SK-N-SH (cell line): ENCODE results near the gene MYB. TPM values are rescaled to one million over a fixed set of nuclear protein-coding genes. Genes with fewer than 3 reads are reported as not detected.
A peak's percentile ranks its signal among the peaks of the same experiment; 100 is the strongest.

ENCODE experiments used
- CTCF ChIA-PET: fragments of 300-600, 350-600 bp; formaldehyde crosslinking; extraction: SDS; loops from one replicate; lab custom pipeline; 2021; lab: Yijun Ruan, JAX
- POLR2A ChIA-PET: fragments of 350-600 bp; sonication (Branson Sonifier 250); formaldehyde crosslinking; extraction: SDS; loops from one replicate; lab custom pipeline; 2020; ENCODE audit warnings: antibody characterized with exemption, inconsistent platforms; lab: Yijun Ruan, JAX
- DNase-seq: peaks from one replicate; pipeline ENCODE4 v3.0.0; 2012
- H2AFZ ChIP-seq: fragments of 200-600 bp; sonication (generic); 2 replicates; pipeline ENCODE4 v1.8.1; 2016; ENCODE audit warnings: antibody characterized with exemption, mild to moderate bottlenecking, low read depth
- H3F3A ChIP-seq: fragments of 200-600 bp; sonication (generic); replicated peaks from 2 replicates; pipeline ENCODE3; 2016; ENCODE audit warnings: antibody characterized with exemption, mild to moderate bottlenecking; ENCODE audit not compliant: insufficient read depth
- H3K27ac ChIP-seq, 2 experiments: fragments of 200-500 bp in 1 of 2; fragments of 200-600 bp in 1 of 2; sonication (Bioruptor generic) in 1 of 2; sonication (generic), shearing (Covaris generic) in 1 of 2; 2 replicates each; pipeline versions ENCODE4 v1.5.1 to v1.6.1; 2014 to 2016; ENCODE audit warnings: low read depth in 2 of 2, inconsistent platforms in 1 of 2, low read length in 1 of 2, mild to moderate bottlenecking in 1 of 2, mixed read lengths in 1 of 2
- H3K27me3 ChIP-seq: fragments of 200-600 bp; sonication (generic), shearing (Covaris generic); 2 replicates; pipeline ENCODE4 v1.6.1; 2016; ENCODE audit warnings: mixed run types; ENCODE audit not compliant: insufficient read depth
- H3K36me3 ChIP-seq, 2 experiments: fragments of 200-500 bp in 1 of 2; fragments of 200-600 bp in 1 of 2; sonication (Bioruptor generic) in 1 of 2; sonication (generic) in 1 of 2; replicated peaks in 1 of 2; 2 replicates each; pipeline versions ENCODE3 to v1.5.1; 2014 to 2016; ENCODE audit warnings: low read length in 1 of 2, mild to moderate bottlenecking in 1 of 2; ENCODE audit not compliant: insufficient read depth in 2 of 2, control insufficient read depth in 1 of 2
- H3K4me1 ChIP-seq, 2 experiments: fragments of 200-500 bp in 1 of 2; fragments of 200-600 bp in 1 of 2; sonication (Bioruptor generic) in 1 of 2; sonication (generic), shearing (Covaris generic) in 1 of 2; 2 replicates each; pipeline versions ENCODE4 v1.5.1 to v1.6.1; 2014 to 2016; ENCODE audit warnings: low read depth in 1 of 2, low read length in 1 of 2, mixed run types in 1 of 2; ENCODE audit not compliant: insufficient read depth in 2 of 2, control insufficient read depth in 1 of 2
- H3K4me2 ChIP-seq: fragments of 200-600 bp; sonication (generic), shearing (Covaris generic); 2 replicates; pipeline ENCODE4 v1.6.1; 2017; ENCODE audit warnings: mixed run types
- H3K4me3 ChIP-seq, 2 experiments: fragments of 200-500 bp in 1 of 2; fragments of 200-600 bp in 1 of 2; sonication (Bioruptor generic) in 1 of 2; sonication (generic), shearing (Covaris generic) in 1 of 2; 2 replicates each; pipeline versions ENCODE4 v1.5.1 to v1.8.1; 2014 to 2016; ENCODE audit warnings: low read depth in 2 of 2, inconsistent platforms in 1 of 2, low read length in 1 of 2, mild to moderate bottlenecking in 1 of 2, mixed read lengths in 1 of 2, moderate library complexity in 1 of 2
- H3K79me2 ChIP-seq: fragments of 200-600 bp; sonication (generic); 2 replicates; pipeline ENCODE4 v1.8.1; 2017; ENCODE audit warnings: mild to moderate bottlenecking; ENCODE audit not compliant: insufficient read depth
- H3K9ac ChIP-seq: fragments of 200-600 bp; sonication (generic); 2 replicates; pipeline ENCODE4 v1.6.1; 2017; ENCODE audit warnings: mixed run types
- H3K9me2 ChIP-seq: fragments of 200-600 bp; sonication (generic); 2 replicates; pipeline ENCODE4 v1.6.1; 2017; ENCODE audit warnings: mixed run types
- H3K9me3 ChIP-seq: fragments of 200-600 bp; sonication (generic); 2 replicates; pipeline ENCODE4 v1.6.1; 2017; ENCODE audit warnings: mixed run types, mild to moderate bottlenecking, moderate library complexity
- H4K20me1 ChIP-seq: fragments of 200-600 bp; sonication (generic); 2 replicates; pipeline ENCODE4 v1.6.1; 2017; ENCODE audit warnings: mild to moderate bottlenecking, mixed run types; ENCODE audit not compliant: insufficient read depth
- CHD2 ChIP-seq: fragments of 150-350 bp; IDR thresholded peaks from 2 replicates; pipeline ENCODE4 v1.6.1; 2018; ENCODE audit warnings: low read length; ENCODE audit not compliant: partially characterized antibody
- CTCF ChIP-seq: fragments of 200-600 bp; sonication (generic); IDR thresholded peaks from 2 replicates; pipeline ENCODE4 v1.6.1; 2017; ENCODE audit warnings: antibody characterized with exemption, mild to moderate bottlenecking, moderate library complexity
- EZH2phosphoT487 ChIP-seq: fragments of 200-600 bp; sonication (generic); IDR thresholded peaks from 2 replicates; pipeline ENCODE4 v1.6.1; 2017; ENCODE audit warnings: low read depth, mixed run types, mild to moderate bottlenecking, antibody characterized with exemption, moderate library complexity, borderline replicate concordance
- FOXJ3 ChIP-seq: sonication (generic); formaldehyde crosslinking; IDR thresholded peaks from 2 replicates; pipeline ENCODE4 v1.5.1; 2020; ENCODE audit warnings: mild to moderate bottlenecking, missing genetic modification reagents
- FOXM1 ChIP-seq: IDR thresholded peaks from 2 replicates; pipeline ENCODE4 v1.4.0; 2012; ENCODE audit warnings: low read depth, mild to moderate bottlenecking
- GATA2 ChIP-seq: sonication (generic); formaldehyde crosslinking; IDR thresholded peaks from 2 replicates; pipeline ENCODE4 v1.5.0; 2020; ENCODE audit warnings: mild to moderate bottlenecking, missing genetic modification reagents
- IRF3 ChIP-seq: fragments of 150-350 bp; IDR thresholded peaks from 2 replicates; pipeline ENCODE4 v1.6.1; 2016; ENCODE audit warnings: mild to moderate bottlenecking, low read depth, low read length
- MAX ChIP-seq: IDR thresholded peaks from 2 replicates; pipeline ENCODE4 v1.4.0; 2012; ENCODE audit warnings: low read depth
- MXI1 ChIP-seq: IDR thresholded peaks from 2 replicates; pipeline ENCODE4 v1.6.1; 2012; ENCODE audit warnings: mild to moderate bottlenecking, low read depth, low read length, improper control_type of control experiment
- NFIC ChIP-seq: IDR thresholded peaks from 2 replicates; pipeline ENCODE4 v1.4.0; 2012; ENCODE audit warnings: borderline replicate concordance
- PBX3 ChIP-seq: IDR thresholded peaks from 2 replicates; pipeline ENCODE4; 2012
- RAD21 ChIP-seq: IDR thresholded peaks from 2 replicates; pipeline ENCODE4 v1.6.1; 2012; ENCODE audit warnings: mild to moderate bottlenecking, low read length
- RFX5 ChIP-seq: IDR thresholded peaks from 2 replicates; pipeline ENCODE4 v1.6.1; 2012; ENCODE audit warnings: mild to moderate bottlenecking, improper control_type of control experiment, low read length
- RXRA ChIP-seq: IDR thresholded peaks from 2 replicates; pipeline ENCODE4 v1.4.0; 2012; ENCODE audit warnings: low read depth, mild to moderate bottlenecking, borderline replicate concordance
- SMC3 ChIP-seq: IDR thresholded peaks from 2 replicates; pipeline ENCODE4 v1.6.1; 2012; ENCODE audit warnings: low read depth, low read length, improper control_type of control experiment
- TCF12 ChIP-seq: IDR thresholded peaks from 2 replicates; pipeline ENCODE4 v1.4.0; 2012
- USF1 ChIP-seq: IDR thresholded peaks from 2 replicates; pipeline ENCODE4 v1.4.0; 2012; ENCODE audit warnings: low read depth, borderline replicate concordance
- YY1 ChIP-seq: IDR thresholded peaks from 2 replicates; pipeline ENCODE4 v1.4.0; 2012; ENCODE audit warnings: low read depth, mild to moderate bottlenecking
- WGBS: methylation state at CpG from one replicate; pipeline ENCODE4 v1.1.6; 2017; ENCODE audit warnings: low lambda C conversion rate; 5-methylcytosine and 5-hydroxymethylcytosine counted together
- polyA plus RNA-seq, 3 experiments: library from polyadenylated mRNA; depleted of rRNA; stranded (reverse); fragments of >200 nt; gene quantifications; 2 replicates each; pipeline ENCODE4 v1.2.3, GENCODE V29; 2012

The MYB gene
- polyA plus RNA-seq, 1 of the 3 experiments (the other 2 are of a cell fraction): 0.85 TPM

- DNase-seq: no peak
- WGBS: 89% methylated on average over 3 of the region's 3 CpGs
- Histone ChIP-seq H3K79me2 (no peaks in the 10 kb centered on the region), H3K27me3 (no peaks in the 10 kb centered on the region), H3K4me3 (no peak overlapping the region), H3K4me2 (no peak overlapping the region), H3K36me3 (peaks cover 0 to 17% of the 10 kb centered on the region in 2 experiments), H3K9me2 (no peaks in the 10 kb centered on the region), H4K20me1 (no peaks in the 10 kb centered on the region), H3K9ac (no peak overlapping the region), H3K4me1 (peaks cover 0 to 9% of the 10 kb centered on the region in 2 experiments; a peak in 1 of 4 replicates), H2AFZ (no peak overlapping the region), H3K9me3 (peaks cover 4% of the 10 kb centered on the region; the same call in 1 of the 2 replicates), H3K27ac (no peak overlapping the region), H3F3A (no peaks in the 10 kb centered on the region)
- CTCF ChIA-PET: interaction anchor here (0.6 to 1.1 kb wide), 2 partner anchors 11 to 950 kb away, joined by 3 read pairs; no protein-coding TSS in a partner anchor
- TF ChIP-seq PBX3 (0 out of 2 replicates have a peak, but pooled peaks have one; percentile 20), FOXM1 (no peak), USF1 (no peak), CTCF (no peak), FOXJ3 (CRISPR knock-in tag) (no peak)
- POLR2A ChIA-PET: no interaction called here
Measured at GRCh38 chr6:135212020-135212806, 31.1 kb downstream of the MYB start.

- no peaks in the 10 kb centered on the region for H3K9me2 ChIP-seq
- DNase-seq: no peak
- no peak overlapping the region for H3K9ac ChIP-seq
- no peaks in the 10 kb centered on the region for H3K79me2 ChIP-seq
- WGBS: 88% methylated on average over 5 of the region's 5 CpGs
- H3K4me3 ChIP-seq: no peak overlapping the region
- H3K27ac ChIP-seq: no peak overlapping the region
- no peaks in the 10 kb centered on the region for H4K20me1 ChIP-seq
- POLR2A ChIA-PET: no interaction called here
- CTCF ChIA-PET: interaction anchor here (2.7 kb wide), 1 partner anchor 22 kb away, joined by 6 read pairs; no protein-coding TSS in a partner anchor
- H2AFZ ChIP-seq: peak overlapping the region; percentile 57; the same call in 1 of the 2 replicates
- H3F3A ChIP-seq: no peaks in the 10 kb centered on the region
- no peaks in the 10 kb centered on the region for H3K27me3 ChIP-seq
- H3K4me1 ChIP-seq: peaks cover 0 to 9% of the 10 kb centered on the region in 2 experiments; a peak in 1 of 4 replicates
- H3K4me2 ChIP-seq: no peak overlapping the region
- TF ChIP-seq FOXJ3 (CRISPR knock-in tag) (no peak), MAX (no peak), RFX5 (no peak), RAD21 (no peak), MXI1 (no peak), USF1 (no peak), EZH2phosphoT487 (no peak), PBX3 (no peak), SMC3 (no peak), YY1 (no peak), FOXM1 (no peak), GATA2 (CRISPR knock-in tag) (no peak), CHD2 (no peak), RXRA (no peak), IRF3 (no peak), NFIC (no peak), TCF12 (no peak)
- TF ChIP-seq, all 33 proteins: peak for 0
- H3K36me3 ChIP-seq: peaks cover 0 to 17% of the 10 kb centered on the region in 2 experiments
- H3K9me3 ChIP-seq: peaks cover 4% of the 10 kb centered on the region; the same call in 1 of the 2 replicates
Measured at GRCh38 chr6:135212935-135213334, 31.8 kb downstream of the MYB start.
